GM12878 (cell line): ENCODE measurements around the gene KLF17. TPM values are rescaled to one million over a fixed set of nuclear protein-coding genes. Genes with fewer than 3 reads are reported as not detected.

Experiments
- ATAC-seq: fragments of 200-7000 bp; cut with Tn5 transposase; 3 replicates; pipeline ENCODE4 v1.9.1; 2020; ENCODE audit warnings: mild to moderate bottlenecking, moderate library complexity
- BruUV-seq: library from RNA; stranded (reverse); fragments of 400-500 nt; replicated peaks from 2 replicates; lab custom pipeline; 2021; lab: Mats Ljungman, UMichigan
- CTCF ChIA-PET: fragments of 300-600 bp; sonication (Branson Sonifier 250); formaldehyde crosslinking; extraction: SDS; loops from one replicate; lab custom pipeline; 2021; ENCODE audit warnings: inconsistent platforms; lab: Yijun Ruan, JAX
- POLR2A ChIA-PET: fragments of 350-600 bp; formaldehyde crosslinking; extraction: SDS; loops from one replicate; lab custom pipeline; 2021; ENCODE audit warnings: inconsistent platforms; lab: Charles Lee
- RAD21 ChIA-PET: fragments of 300-600 bp; sonication (Branson Sonifier 250); formaldehyde crosslinking; loops from one replicate; lab custom pipeline; 2023; ENCODE audit warnings: antibody characterized with exemption; ENCODE audit not compliant: unreplicated experiment; lab: Charles Lee
- SMC1A ChIA-PET: fragments of 300-600 bp; sonication (Branson Sonifier 250); formaldehyde crosslinking; loops from one replicate; lab custom pipeline; 2023; ENCODE audit not compliant: unreplicated experiment, uncharacterized antibody; lab: Charles Lee
- DNase-seq: peaks from one replicate; pipeline ENCODE4 v3.0.0-alpha.2; 2011; ENCODE audit warnings: low read depth, low spot score
- FAIRE-seq: peaks from 3 replicates; lab custom pipeline; 2011; peaks lifted over from hg19 to GRCh38; lab: Jason Lieb, UNC
- H2AFZ ChIP-seq: 2 replicates; pipeline ENCODE4 v1.6.0; 2011; ENCODE audit warnings: low read depth, low read length, control low read depth; ENCODE audit not compliant: control insufficient read depth
- H3K27ac ChIP-seq: 2 replicates; pipeline ENCODE4 v1.5.1; 2011; ENCODE audit warnings: control low read depth; ENCODE audit not compliant: control insufficient read depth, insufficient read depth
- H3K27me3 ChIP-seq, 2 experiments: replicated peaks in 1 of 2; 2 replicates each; pipeline versions ENCODE4 v1.6.0 to v1.6.1; 2011; ENCODE audit warnings: low read length in 1 of 2; ENCODE audit not compliant: control insufficient read depth in 2 of 2, insufficient read depth in 2 of 2
- H3K36me3 ChIP-seq, 2 experiments: 2 replicates each; pipeline ENCODE4 v1.5.1; 2011; ENCODE audit warnings: low read length in 1 of 2; ENCODE audit not compliant: control insufficient read depth in 2 of 2, insufficient read depth in 2 of 2
- H3K4me1 ChIP-seq: 2 replicates; pipeline ENCODE4 v1.6.1; 2011; ENCODE audit warnings: mild to moderate bottlenecking, low read length, moderate library complexity, mixed read lengths; ENCODE audit not compliant: control insufficient read depth, insufficient read depth
- H3K4me2 ChIP-seq: 2 replicates; pipeline ENCODE4 v1.6.0; 2011; ENCODE audit warnings: control low read depth; ENCODE audit not compliant: control insufficient read depth, insufficient read depth
- H3K4me3 ChIP-seq: fragments of 200-600 bp; sonication (generic); 2 replicates; pipeline ENCODE4 v1.5.1; 2016
- H3K79me2 ChIP-seq: 2 replicates; pipeline ENCODE4 v1.6.0; 2011; ENCODE audit warnings: low read length; ENCODE audit not compliant: control insufficient read depth, insufficient read depth
- H3K9ac ChIP-seq: 2 replicates; pipeline ENCODE4 v1.8.0; 2011; ENCODE audit warnings: low read length, control low read depth, mixed read lengths; ENCODE audit not compliant: control insufficient read depth, insufficient read depth
- H3K9me3 ChIP-seq: replicated peaks from 3 replicates; pipeline ENCODE4 v1.5.1; 2011; ENCODE audit warnings: mild to moderate bottlenecking, low read length; ENCODE audit not compliant: control insufficient read depth, insufficient read depth
- H4K20me1 ChIP-seq: 2 replicates; pipeline ENCODE4 v1.6.0; 2011; ENCODE audit not compliant: control insufficient read depth, insufficient read depth
- IKZF2 ChIP-seq, 2 experiments: fragments of 450-650 bp; IDR thresholded peaks; 2 replicates each; pipeline ENCODE4 v1.6.1; 2017; ENCODE audit warnings: mild to moderate bottlenecking in 2 of 2, moderate library complexity in 2 of 2
- PAX5 ChIP-seq: IDR thresholded peaks from 2 replicates; pipeline ENCODE4 v1.6.1; 2011; ENCODE audit warnings: low read depth, low read length, borderline replicate concordance
- SIN3A ChIP-seq: IDR thresholded peaks from 2 replicates; pipeline ENCODE4 v1.6.1; 2012; ENCODE audit warnings: low read depth, low read length, improper control_type of control experiment
- SMAD1 ChIP-seq: fragments of 450-650 bp; IDR thresholded peaks from 2 replicates; pipeline ENCODE4 v1.6.1; 2018; ENCODE audit warnings: mild to moderate bottlenecking, low read depth; ENCODE audit not compliant: partially characterized antibody
- TCF3 ChIP-seq: IDR thresholded peaks from 2 replicates; pipeline ENCODE4 v1.6.1; 2012; ENCODE audit warnings: low read depth, mild to moderate bottlenecking, low read length, borderline replicate concordance; ENCODE audit not compliant: insufficient read depth
- TCF7 ChIP-seq: IDR thresholded peaks from 2 replicates; pipeline ENCODE4 v1.6.1; 2014; ENCODE audit warnings: antibody characterized with exemption, borderline replicate concordance
- ZSCAN29 ChIP-seq: fragments of 450-650 bp; IDR thresholded peaks from 2 replicates; pipeline ENCODE4 v1.6.1; 2017; ENCODE audit warnings: mild to moderate bottlenecking, moderate library complexity
- WGBS: methylation state at CpG from one replicate; pipeline ENCODE4 v1.1.6; 2016; ENCODE audit warnings: low lambda C conversion rate; ENCODE audit not compliant: insufficient replicate concordance, insufficient coverage; ENCODE audit errors: missing lambda C conversion rate; 5-methylcytosine and 5-hydroxymethylcytosine counted together
- in situ Hi-C: fragments of 300-500 bp; cut with MboI; formaldehyde crosslinking; loops from 9 replicates; pipeline ENCODE4 v1.14.3; 2018; ENCODE audit warnings: mixed read lengths
- intact Hi-C: fragments of 100-400 bp; cut with micrococcal nuclease; formaldehyde crosslinking; loops from one replicate; pipeline ENCODE4 v1.14.2; 2022; ENCODE audit not compliant: unreplicated experiment
- polyA plus RNA-seq, 11 experiments: library from polyadenylated mRNA; depleted of rRNA in 4 of 11; unstranded in 6 of 11; stranded (reverse) in 5 of 11; fragments of >200 nt; fragmentation: Nextera tagmentation in 4 of 11; fragmentation: Illumina TruSeq in 1 of 11; extraction: Ambion mirVana in 4 of 11; extraction: Trizol in 1 of 11; gene quantifications; 1 replicate in 1 of 11; 2 replicates in 10 of 11; pipeline versions ENCODE4 v1.2.1 to v1.2.3, GENCODE V29; 2011 to 2016; ENCODE audit warnings: inconsistent platforms in 2 of 11, missing spikeins in 2 of 11, low read depth in 1 of 11
- total RNA-seq, 4 experiments: library from RNA; depleted of rRNA in 3 of 4; stranded (reverse); fragments of >200 nt in 3 of 4; fragmentation: Illumina TruSeq in 1 of 4; extraction: Trizol in 1 of 4; gene quantifications; 2 replicates each; pipeline versions ENCODE4 v1.2.1 to v1.2.3, GENCODE V29; 2013 to 2021
- TF ChIP-seq, protein P1 (sequence below): fragments of 150-350 bp; IDR thresholded peaks from 2 replicates; pipeline ENCODE4 v1.6.1; 2014; ENCODE audit warnings: mild to moderate bottlenecking, low read depth, low read length
- TF ChIP-seq, protein P2 (sequence below): IDR thresholded peaks from 2 replicates; pipeline ENCODE4 v1.6.1; 2011; ENCODE audit warnings: borderline replicate concordance, low read depth, mild to moderate bottlenecking, moderate library complexity, mixed read lengths, low read length; ENCODE audit not compliant: insufficient read depth; ENCODE audit errors: extremely low read length
- TF ChIP-seq, protein P3 (sequence below): fragments of 450-650 bp; IDR thresholded peaks from 2 replicates; pipeline ENCODE4 v1.6.1; 2017; ENCODE audit warnings: mild to moderate bottlenecking, moderate library complexity

Gene KLF17
- total and polyA plus RNA-seq, 10 of the 15 experiments (the other 5 are each of a cell fraction or from before 2014, with no cell fraction given): not detected

DNA sequence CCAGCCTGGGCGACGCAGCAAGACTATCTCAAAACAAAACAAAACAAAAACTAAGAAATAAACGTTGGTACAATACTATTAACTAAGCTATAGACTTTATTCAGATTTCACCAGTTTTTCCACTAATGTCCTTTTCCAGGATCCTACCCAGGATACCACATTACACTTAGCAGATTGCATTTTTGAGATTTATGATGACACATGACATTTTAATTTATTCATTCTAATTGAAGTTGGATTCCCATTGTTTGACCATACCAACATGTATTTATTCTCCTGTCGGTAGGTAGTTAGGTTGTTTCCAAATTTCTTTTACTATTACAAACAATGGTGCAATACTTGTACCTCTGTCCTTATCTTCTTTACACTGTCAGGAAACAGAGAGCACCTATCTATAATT is 6.8 kb upstream of the KLF17 start:
- no TSS peak for BruUV-seq
- DNase-seq: no peak
- Histone ChIP-seq H3K79me2 (no peaks in the 10 kb centered on the region), H3K36me3 (no peaks in the 10 kb centered on the region), H3K27me3 (no peaks in the 10 kb centered on the region), H3K9ac (no peak overlapping the region), H3K9me3 (no peaks in the 10 kb centered on the region), H3K4me3 (no peak overlapping the region), H3K4me1 (no peaks in the 10 kb centered on the region)
- WGBS: 67% methylated on average over 4 of the region's 4 CpGs
- FAIRE-seq: no peak
- in situ Hi-C loops (no loop called here), intact Hi-C loops (no loop called here)
- no peak for ATAC-seq
- no peak for TF ChIP-seq IKZF2 (IDR thresholded peaks at IDR 0.05)
- no peak for TF ChIP-seq ZSCAN29
- TF ChIP-seq, all 136 proteins: peak for 0
- SMC1A ChIA-PET: interaction anchor here (1.0 to 1.3 kb wide), 2 partner anchors 13 to 43 kb away, joined by 4 read pairs; no protein-coding TSS in a partner anchor
- Histone ChIP-seq H3K27ac (no peak overlapping the region), H2AFZ (no peak overlapping the region), H3K4me2 (no peak overlapping the region), H4K20me1 (no peaks in the 10 kb centered on the region)
- RAD21 ChIA-PET: no interaction called here
- POLR2A ChIA-PET: no interaction called here
- CTCF ChIA-PET: interaction anchor here (1.1 to 1.2 kb wide), 2 partner anchors 64 to 72 kb away, joined by 3 read pairs; no protein-coding TSS in a partner anchor

DNA sequence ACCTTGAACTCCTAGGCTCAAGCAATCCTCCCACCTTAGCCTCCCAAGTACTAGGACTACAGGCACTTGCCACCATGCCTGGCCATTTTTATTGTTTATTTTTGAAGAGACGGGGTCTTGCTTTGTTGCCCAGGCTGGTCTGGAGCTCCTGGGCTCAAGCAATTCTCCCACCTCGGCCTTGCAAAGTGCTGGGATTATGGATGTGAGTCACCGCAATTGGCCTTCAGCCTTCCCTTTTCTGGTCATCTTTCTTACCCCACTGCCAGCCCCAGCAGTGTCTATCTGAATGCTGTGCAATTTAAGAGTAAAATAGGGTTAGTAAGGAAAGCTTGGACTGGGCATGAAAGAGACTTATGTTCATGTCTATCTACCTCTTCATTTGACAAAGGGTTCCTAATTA is 6.1 kb upstream of the KLF17 start:
- Histone ChIP-seq H3K36me3 (no peaks in the 10 kb centered on the region), H3K9ac (no peak overlapping the region), H4K20me1 (no peaks in the 10 kb centered on the region), H3K4me1 (no peaks in the 10 kb centered on the region), H3K4me3 (no peak overlapping the region), H3K27ac (no peak overlapping the region), H3K4me2 (no peak overlapping the region), H3K9me3 (no peaks in the 10 kb centered on the region), H3K79me2 (no peaks in the 10 kb centered on the region), H3K27me3 (no peaks in the 10 kb centered on the region), H2AFZ (no peak overlapping the region)
- ATAC-seq (no peak), DNase-seq (no peak), FAIRE-seq (no peak)
- RAD21 ChIA-PET: interaction anchor here (0.6 kb wide), 1 partner anchor 398 kb away, joined by 3 read pairs; no protein-coding TSS in a partner anchor
- intact Hi-C loops: no loop called here
- in situ Hi-C loops: no loop called here
- SMC1A ChIA-PET: interaction anchor here (1.0 to 1.3 kb wide), 2 partner anchors 14 to 44 kb away, joined by 3 to 4 read pairs; no protein-coding TSS in a partner anchor
- CTCF ChIA-PET: interaction anchor here (0.6 to 1.2 kb wide), 3 partner anchors 24 to 64 kb away, joined by 3 to 5 read pairs (median 3); no protein-coding TSS in a partner anchor
- BruUV-seq: no TSS peak
- WGBS: 30% methylated on average over 3 of the region's 3 CpGs
- POLR2A ChIA-PET: no interaction called here
- TF ChIP-seq, protein P1, sequence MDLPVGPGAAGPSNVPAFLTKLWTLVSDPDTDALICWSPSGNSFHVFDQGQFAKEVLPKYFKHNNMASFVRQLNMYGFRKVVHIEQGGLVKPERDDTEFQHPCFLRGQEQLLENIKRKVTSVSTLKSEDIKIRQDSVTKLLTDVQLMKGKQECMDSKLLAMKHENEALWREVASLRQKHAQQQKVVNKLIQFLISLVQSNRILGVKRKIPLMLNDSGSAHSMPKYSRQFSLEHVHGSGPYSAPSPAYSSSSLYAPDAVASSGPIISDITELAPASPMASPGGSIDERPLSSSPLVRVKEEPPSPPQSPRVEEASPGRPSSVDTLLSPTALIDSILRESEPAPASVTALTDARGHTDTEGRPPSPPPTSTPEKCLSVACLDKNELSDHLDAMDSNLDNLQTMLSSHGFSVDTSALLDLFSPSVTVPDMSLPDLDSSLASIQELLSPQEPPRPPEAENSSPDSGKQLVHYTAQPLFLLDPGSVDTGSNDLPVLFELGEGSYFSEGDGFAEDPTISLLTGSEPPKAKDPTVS: no peak
- TF ChIP-seq SIN3A: no peak
- no peak for TF ChIP-seq TCF3
- TF ChIP-seq PAX5: no peak
- TF ChIP-seq, protein P2, sequence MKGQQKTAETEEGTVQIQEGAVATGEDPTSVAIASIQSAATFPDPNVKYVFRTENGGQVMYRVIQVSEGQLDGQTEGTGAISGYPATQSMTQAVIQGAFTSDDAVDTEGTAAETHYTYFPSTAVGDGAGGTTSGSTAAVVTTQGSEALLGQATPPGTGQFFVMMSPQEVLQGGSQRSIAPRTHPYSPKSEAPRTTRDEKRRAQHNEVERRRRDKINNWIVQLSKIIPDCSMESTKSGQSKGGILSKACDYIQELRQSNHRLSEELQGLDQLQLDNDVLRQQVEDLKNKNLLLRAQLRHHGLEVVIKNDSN: no peak
- TF ChIP-seq SMAD1: no peak
- TF ChIP-seq, protein P3, sequence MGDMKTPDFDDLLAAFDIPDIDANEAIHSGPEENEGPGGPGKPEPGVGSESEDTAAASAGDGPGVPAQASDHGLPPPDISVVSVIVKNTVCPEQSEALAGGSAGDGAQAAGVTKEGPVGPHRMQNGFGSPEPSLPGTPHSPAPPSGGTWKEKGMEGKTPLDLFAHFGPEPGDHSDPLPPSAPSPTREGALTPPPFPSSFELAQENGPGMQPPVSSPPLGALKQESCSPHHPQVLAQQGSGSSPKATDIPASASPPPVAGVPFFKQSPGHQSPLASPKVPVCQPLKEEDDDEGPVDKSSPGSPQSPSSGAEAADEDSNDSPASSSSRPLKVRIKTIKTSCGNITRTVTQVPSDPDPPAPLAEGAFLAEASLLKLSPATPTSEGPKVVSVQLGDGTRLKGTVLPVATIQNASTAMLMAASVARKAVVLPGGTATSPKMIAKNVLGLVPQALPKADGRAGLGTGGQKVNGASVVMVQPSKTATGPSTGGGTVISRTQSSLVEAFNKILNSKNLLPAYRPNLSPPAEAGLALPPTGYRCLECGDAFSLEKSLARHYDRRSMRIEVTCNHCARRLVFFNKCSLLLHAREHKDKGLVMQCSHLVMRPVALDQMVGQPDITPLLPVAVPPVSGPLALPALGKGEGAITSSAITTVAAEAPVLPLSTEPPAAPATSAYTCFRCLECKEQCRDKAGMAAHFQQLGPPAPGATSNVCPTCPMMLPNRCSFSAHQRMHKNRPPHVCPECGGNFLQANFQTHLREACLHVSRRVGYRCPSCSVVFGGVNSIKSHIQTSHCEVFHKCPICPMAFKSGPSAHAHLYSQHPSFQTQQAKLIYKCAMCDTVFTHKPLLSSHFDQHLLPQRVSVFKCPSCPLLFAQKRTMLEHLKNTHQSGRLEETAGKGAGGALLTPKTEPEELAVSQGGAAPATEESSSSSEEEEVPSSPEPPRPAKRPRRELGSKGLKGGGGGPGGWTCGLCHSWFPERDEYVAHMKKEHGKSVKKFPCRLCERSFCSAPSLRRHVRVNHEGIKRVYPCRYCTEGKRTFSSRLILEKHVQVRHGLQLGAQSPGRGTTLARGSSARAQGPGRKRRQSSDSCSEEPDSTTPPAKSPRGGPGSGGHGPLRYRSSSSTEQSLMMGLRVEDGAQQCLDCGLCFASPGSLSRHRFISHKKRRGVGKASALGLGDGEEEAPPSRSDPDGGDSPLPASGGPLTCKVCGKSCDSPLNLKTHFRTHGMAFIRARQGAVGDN: no peak
- TF ChIP-seq TCF7: no peak
